Amygdala (tissue), 56 donors: ENCODE data around the gene SLCO2A1.
A peak's percentile ranks its signal among the peaks of the same experiment; 100 is the strongest.

Experiments
- DNase-seq, 56 donors: peaks; one replicate each; lab custom pipeline; 2025; lab: John Stamatoyannopoulos, UW

The SLCO2A1 gene

DNA sequence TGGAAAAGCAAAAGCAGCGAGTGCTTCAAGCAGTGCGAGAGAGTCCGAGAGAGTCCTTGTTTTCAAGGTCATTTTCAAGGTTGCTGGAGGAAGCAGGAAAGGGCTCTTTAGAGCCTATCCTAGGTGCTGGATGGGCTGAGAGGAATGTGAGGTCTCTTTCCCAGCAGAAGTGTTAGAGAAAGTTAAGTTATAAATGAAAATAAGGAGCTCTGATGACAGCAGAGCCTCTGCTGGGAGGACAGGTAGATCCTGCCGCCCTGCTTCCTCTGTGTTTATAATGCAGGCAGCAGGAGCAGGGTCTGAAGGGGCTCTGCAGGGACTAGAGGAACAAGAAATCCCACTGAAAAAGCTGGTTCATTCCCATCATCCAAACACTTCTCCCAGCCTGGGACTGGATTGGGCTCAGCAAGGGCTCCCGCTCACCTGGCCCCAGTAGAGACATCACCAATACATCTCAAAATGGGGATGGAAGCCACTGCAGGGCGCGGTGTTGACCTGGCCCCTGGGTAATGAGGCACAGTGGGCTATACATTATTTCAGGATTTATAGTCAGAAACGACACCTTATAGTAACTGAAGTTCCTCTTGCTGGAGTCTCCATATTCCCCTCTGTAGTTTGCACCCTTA, 92.6 kb downstream of the SLCO2A1 start:
- DNase-seq: no peak

DNA sequence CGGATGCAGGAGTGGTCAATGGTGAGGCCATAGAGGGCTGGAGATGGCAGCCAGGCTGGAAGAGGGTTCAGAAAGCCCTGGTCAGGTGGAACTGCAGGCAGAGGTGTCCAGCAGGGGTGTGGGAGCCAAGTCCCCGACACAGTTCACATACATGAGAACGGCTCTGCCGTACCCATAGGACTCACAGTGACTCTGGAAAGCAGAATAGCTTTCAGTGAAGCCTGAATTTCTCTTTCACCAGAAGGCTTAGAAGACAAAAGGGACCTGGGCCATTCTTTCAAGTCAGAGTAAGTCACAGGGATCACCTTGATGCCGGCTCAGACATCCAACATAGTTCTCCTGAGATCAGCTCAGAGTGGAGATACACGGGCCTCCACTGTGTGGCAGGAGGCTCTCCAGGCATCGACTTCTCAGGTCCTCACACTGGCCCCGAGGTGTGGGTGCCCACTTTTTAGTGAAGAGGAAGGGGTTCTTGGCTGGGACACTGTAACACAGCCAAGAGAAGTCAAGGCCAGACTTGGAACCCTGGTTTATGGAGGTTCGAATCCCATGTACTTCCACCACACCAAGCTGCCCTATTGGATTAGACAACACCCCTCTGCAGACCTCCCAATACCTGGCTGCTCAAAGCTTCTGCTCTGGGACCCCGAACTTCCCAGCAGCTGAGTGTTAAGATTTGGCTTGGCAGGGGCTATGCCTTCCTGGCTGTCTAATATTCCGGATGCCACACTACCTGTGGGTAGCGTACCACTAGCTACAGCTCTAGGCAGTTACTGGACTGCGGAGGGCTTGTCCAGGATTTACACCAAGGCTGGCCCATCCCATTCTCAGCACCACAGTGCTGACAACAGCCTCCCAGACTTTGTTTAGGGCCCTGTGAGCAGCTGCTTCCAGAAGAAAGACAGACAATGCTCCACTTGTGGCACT, 93.6 kb downstream of the SLCO2A1 start:
- no peak for DNase-seq

DNA sequence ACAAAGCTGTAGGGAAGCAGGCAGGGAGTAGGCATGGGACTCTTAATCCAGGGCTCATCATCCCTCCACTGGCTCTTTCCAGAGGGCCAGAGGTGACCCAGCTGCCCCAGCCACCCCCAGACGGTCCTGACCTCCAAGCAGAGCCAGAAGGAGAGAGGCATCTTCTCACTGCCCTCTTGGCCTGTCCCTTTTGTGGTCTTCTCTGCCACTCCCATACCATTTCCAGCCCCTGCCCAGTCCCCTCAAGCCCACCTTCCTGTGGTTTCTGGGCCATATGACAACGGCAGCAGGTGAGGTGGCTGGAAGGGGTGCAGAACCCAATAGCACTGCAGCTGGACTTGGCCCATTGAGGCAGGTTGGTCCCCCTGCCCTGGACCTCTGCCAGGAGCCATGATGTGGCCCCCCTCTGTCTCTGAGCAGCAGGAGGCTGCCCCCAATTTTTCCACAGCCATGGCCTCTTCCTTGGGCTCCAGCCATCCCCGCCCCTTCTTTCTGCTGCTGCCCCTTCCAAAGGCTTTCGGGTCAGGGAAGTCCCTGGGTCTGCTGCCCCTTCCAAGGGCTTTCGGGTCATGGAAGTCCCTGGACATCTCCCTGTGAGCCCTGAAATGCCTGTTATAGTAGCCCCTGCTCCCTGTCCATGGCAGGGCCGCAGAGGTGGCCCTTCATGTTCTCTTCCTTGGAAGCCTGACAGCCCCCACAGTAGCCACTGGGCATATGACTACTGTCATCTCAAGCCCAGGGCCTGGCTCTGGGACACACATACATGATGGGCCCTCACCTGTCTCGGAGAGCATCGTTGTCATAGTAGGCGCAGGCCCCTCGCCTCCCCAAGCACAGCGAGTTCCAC, 94.5 kb downstream of the SLCO2A1 start:
- DNase-seq: no peak

DNA sequence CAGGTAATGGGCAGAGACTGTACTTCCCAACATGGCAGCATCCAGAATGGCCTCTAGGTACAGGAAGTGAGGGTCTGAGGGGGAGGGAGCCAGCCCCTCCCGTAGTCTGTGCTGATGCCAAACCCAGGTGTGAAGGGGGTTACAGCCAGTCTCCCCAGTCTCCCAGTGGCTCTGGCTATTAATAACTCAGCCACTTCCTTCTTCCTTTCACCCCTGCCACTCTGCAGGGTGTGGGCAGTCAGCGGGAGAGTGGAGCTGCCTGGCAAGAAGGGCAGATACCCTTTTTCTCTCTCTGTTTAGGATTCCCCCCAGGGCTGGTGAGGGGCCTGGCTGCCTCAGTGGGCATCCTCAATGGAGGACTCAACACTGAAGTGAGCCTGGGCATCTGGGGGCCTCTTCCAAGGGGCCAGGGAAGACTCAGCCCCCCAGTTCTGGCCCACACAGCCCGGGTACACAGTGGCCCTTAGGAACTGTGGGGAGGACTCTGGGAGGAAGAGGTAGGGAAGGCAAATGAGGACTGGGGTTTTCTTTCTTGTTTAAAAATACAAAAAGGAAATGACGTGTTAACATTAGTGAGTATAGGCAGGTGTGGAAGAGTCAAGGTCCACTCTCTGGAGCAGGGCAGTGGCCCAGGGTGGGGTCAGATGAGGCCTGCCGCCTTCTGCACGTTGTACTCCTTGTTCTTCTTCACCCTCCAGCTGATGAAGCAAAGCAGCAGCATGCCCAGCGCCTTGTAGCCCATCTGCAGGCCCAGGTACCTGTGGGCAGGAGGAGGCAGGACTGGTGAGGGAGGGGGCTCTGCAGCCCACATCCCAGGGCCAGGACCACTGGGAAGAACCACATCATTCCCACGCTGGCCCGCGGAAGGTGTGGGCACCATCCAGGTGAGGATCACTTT, 95.4 kb downstream of the SLCO2A1 start:
- no peak for DNase-seq

DNA sequence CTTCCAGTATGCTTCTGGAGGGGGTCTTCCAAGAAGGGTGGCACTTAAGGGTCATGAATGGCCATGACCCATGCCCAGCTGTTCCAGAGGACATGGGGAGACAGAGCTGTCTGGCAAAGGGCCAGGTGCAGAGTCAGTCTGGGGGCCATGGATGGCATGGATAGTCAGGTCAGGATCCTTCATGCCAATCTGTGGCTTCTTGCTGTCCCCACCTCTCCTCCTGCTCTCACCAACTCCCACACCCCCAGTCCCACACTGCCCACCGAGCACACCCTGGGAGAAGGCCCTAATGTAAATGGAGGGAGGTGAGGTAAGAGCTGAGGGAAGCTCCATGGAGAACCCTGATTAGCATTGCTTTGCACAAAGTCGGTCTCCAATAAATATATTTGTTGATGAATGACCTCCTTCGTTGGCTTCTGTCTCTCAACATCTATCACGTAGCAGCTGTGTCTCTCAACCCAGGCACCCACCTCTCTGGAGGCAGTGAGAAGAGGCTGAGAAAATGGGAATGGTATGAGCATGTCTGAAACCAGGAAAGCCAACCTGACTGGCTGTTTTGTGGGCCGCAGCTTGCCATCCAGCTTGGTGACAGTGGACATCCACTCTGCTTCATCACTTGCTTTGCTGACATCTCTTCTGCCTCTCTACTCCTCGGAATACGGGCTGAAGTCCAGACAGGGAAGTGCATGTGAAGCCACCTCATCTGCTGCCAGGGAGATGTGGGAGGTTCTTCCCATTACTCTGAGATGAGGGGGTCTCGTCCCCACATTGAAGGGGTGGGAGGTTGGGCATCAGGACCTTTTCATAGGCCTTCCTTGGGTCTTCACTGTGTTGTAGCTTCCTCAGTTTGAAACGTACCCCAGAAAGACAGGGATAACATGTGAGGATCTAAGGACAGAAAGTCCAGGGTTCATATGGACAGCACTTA, 96.4 kb downstream of the SLCO2A1 start:
- DNase-seq: no peak

DNA sequence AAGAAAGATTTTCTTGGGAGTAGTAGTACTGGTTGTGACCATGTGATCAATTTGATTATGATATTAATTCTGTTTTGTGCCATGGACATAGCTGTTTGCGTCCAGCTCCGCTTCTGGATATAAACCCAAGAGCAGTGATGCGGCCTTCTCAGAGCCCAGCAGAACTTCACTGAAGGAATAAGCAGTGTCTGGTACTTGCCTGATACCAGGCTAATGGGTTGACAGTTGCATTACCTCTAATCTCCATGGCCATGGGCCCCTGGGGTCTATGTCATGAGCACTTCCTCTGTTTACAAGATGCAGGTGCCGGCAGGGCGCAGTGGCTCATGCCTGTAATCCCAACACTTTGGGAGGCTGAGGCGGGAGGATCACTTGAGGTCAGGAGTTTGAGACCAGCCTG, 97.7 kb downstream of the SLCO2A1 start:
- no peak for DNase-seq

DNA sequence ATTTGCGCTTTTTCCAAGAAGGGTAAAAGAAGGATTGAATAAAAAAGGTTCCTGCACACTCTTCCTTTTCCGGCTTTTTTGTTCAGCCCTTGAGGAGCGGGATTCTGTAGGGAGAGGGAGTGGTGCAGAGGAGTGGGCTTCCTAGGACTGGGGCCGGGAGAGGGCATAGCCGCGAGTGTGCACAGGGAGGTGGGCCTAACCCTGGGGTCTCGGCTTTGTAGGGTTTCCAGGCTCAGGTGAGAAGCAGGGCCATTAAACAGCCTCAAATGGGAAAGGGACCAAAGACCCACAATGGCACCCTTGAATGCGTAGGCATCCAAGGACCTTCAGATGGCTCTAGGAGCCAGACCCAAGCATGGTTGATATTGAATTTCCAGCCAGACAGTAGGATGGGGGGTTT, 98.6 kb downstream of the SLCO2A1 start:
- no peak for DNase-seq

DNA sequence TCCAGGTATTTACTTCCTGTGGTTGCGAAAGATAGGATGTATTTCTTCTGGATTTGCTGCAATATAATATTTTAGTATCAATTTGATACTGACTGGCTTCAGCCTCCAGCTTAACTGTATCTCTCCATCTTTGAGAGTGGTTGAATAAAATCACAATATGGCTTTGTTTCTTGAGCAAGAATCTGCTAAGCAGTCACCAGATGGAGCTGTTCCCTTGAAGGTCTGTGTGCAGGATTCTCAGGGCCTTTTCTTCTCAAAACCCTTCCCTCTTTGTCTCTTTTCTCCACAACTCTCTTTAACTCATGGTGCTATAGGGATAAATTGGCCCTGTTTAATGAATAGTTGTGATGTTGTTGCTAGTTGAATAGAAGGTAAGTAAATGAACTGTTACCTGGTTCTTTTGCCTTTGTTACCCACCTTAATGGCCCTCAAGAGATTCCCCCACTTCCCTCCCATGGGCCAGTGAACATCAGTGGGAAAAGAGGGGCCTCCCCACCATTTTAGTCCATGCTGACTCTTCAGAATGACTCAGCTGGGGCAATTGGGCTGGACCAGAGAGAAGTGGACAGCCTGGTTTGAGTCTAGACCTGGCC, 99.3 kb downstream of the SLCO2A1 start:
- peak in 7 of 56 donors; percentile 4 to 30 (median 18) for DNase-seq

DNA sequence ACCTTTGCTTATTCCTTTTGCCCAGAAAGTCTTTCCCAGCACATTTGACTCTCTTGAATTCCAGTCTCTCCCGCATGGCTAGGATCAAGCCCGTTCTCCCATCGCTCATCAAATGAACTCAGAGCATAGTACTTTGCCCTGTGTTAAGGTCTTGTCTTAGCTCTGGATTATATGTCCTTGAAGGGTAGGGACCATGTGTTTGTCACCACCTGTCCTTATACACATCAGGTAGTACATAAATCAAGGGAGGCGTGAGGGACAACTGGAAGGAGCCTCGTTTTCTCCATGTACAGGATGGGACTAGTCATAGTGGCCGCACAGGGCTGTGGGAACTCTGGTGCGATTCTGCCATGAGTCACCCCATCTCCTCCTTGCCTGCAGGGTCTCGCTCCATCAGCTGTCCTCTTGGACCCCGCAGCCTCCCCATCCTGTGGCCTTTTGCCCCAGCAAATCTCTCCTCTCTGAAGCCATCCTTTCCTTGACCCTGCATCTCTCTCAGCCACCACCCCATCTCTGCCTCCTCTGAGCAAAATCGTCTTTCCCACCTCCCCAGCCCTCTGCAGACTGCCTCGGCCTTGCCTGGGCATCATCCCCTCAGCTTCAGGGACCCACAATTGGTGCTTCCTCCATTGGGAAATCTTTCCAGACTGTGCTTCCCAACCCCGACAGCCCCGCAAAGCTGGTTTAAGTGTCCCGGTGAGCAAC, 100.7 kb downstream of the SLCO2A1 start:
- DNase-seq: no peak

DNA sequence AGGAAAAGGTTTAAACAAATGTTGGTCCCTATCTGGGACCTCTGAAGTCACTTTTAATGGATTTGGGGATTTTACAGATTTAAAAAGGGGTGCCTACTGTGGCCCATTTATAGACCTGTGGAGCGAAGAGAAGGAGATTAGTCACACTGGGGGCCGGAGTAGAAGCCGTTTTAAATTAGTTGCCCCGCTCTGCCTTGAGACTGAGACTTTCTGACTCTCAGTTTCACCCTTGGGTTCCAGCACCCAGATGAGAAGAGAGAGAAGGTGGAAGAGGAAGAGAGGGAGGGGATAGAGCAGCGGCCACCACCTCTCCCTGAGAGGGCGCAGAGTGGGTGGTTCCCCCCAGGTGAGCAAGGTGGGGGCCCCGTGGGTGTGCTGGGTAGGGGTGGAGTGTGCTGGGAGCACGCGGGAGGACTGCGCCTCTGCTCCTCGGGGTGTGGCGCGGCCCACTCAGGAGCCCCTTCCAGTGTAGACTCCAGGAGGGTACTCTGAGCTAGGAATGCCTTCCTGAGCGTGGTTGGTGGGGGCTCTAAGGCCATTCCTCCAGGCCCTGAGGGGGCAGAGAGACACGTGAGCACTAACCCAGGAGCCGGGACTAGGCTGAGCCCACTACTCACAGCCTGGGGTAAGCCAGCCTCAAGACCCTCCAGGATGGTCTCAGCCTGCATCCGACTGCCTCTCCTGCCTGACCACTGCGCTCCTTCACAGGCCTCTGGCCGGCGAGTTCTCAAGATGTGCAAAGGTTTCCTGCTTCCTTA, 101.4 kb downstream of the SLCO2A1 start:
- DNase-seq: no peak

DNA sequence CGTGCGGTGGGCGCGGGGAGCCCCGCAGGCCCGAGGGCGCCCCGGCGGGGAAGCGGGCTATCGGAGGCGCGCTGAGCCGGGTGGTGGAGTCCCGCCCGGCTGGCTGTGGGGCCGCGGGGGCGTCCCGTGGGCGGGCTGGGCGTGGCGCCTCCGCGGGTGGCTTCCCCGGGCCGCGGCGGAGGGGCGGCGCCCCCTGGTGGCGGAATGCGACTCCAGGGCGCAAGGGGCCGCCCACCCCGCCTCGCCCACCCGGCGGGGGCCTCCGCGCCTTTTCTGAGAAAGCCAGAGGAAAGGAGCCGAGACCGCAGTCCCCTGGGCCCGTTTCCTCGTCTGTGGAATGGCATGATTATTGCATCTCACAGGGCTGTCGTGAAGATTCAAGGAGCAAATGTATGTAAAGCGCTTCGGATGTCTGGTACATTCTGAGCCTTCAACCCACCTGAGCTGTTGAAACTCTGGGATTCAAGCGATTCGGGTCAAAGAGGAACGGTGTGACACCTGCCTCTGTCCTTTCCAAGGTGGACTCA, 102.1 kb downstream of the SLCO2A1 start:
- DNase-seq: peak in 19 of 56 donors; percentile 12 to 73 (median 29)

DNA sequence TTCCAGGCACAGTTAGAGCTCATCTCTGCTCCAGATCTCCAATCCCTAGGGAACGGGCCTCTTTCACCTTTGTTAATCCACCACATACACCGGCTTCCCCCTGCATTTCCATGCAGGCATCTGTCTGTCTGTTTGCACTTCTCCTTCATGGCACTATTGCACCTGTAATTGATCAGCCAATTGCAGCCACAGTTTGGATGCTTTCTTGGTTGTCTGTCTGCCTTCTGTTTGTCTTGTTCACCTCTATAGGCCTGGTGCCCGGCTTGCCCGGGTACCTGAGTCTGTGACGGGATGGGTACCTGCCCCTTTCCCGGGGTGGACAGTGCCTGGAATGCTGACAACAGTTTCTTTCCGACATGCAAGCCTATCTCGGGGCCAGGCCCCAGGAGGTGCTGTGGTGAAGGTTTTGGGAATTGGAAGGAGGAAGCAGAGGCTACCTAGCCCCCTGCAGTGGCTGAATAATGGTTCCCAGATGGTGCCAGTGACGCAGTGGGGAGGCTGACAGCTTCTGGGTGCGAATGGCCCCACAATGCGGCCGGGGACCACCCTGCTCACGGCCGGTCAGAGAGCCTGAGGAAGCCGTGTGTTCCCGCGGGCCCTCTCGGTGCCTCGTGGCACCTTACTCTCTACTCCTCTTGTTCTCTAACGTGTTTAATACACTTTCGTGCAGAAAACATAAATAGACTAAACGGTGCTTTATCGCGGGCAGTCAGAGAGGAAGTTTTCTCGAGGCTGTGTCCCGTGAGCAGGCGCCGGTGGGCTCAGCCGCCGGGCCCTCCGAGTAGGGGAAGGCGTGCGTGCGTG, 102.8 kb downstream of the SLCO2A1 start:
- DNase-seq: peak in 1 of 56 donors; percentile 27

DNA sequence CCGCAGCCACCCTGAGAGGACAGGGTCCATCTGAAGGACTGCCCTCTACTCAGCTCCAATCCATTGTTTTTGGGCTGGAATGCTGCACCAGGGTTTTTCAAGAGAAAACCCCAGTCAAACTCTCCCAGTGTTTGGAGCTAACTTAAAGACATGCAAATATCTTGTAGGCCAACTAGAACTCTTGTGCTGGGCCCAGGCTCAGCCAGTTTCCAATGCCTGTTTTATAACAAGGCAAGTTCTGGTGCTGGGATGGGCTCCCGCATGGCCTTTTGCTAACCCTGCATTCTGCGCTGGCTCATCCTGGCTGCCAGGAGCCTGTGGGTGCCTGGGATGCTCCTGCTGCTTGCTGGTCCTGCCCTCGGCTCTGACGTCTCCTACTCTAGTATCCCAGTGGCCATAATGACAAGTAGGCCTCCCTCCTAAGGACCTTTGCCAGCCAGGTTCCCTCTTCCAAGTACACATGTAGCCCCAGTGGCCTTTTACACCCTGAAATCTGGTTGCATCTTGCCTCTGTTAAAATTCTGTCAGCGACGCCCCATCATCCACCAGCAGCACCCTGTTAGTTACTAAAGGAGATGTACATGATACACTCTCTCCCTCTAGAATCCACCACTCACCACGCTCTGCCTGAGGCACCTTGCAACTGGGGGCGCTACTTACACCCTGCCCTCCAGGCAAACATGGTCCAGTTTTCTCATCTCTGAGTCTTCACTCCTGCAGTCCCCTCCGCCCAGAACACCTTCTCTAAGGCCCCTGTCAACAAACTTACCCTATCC, 103.6 kb downstream of the SLCO2A1 start:
- DNase-seq: no peak

DNA sequence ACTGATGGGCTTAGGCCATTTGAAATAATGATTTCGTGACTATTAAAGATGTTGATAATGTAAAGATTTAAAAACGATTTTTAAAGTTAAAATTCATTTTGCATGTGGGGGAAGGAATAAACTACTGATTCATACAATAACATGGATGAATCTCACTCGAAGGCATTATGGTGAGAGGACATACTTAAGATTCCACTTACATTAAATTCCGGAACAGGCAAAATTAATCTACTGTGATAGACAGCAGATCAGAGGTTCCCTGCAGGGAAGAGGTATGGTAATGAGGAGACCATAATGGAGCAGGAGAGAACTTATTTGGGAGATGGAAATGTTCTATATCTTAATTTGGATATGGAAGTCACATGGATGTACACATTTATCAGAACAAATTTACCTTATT, 105.7 kb downstream of the SLCO2A1 start:
- DNase-seq: no peak

DNA sequence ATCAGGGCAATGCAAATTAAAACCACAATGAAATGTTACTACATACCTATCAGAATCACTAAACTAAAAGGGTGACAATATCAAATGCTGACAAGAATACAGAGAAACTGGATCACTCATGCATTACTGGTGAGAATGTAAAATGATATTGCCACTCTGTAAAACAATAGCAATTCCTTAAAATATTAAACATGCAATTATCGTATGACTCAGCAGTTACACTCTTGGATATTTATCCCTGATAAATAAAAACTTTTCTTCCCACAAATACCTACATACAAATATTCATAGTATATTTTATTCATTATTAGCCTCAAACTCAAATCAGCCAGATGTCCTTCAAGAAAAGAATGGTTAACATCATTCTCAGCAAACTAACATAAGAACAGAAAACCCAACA, 108.1 kb downstream of the SLCO2A1 start:
- DNase-seq: no peak
